Heart right ventricle (tissue), 16 donors: ENCODE measurements around the gene PRELP. TPM values are rescaled to one million over a fixed set of nuclear protein-coding genes. Genes with fewer than 3 reads are reported as not detected.

Source experiments
- ATAC-seq, 8 donors: fragments of 200-7000 bp; cut with Tn5 transposase; one replicate each; pipeline ENCODE4 v1.9.1; 2020; ENCODE audit warnings: mild to moderate bottlenecking in 8 of 8, moderate library complexity in 8 of 8, moderate number of reproducible peaks in 1 of 8
- DNase-seq, 2 donors: peaks; one replicate each; pipeline ENCODE4 v3.0.0-alpha.2; 2020
- H3K27ac ChIP-seq, 10 donors: fragments of 200-600 bp; sonication (generic) in 2 of 10; one replicate each; pipeline versions ENCODE4 v1.5.0 to v1.8.0; 2020 to 2022; ENCODE audit warnings: mild to moderate bottlenecking in 3 of 10
- H3K27me3 ChIP-seq, 7 donors: fragments of 200-600 bp; one replicate each; pipeline ENCODE4 v1.8.0; 2021 to 2022; ENCODE audit warnings: mild to moderate bottlenecking in 2 of 7
- H3K36me3 ChIP-seq, 9 donors: fragments of 200-600 bp; sonication (generic) in 1 of 9; one replicate each; pipeline versions ENCODE4 v1.5.0 to v1.8.0; 2020 to 2022; ENCODE audit warnings: mild to moderate bottlenecking in 2 of 9
- H3K4me1 ChIP-seq, 9 donors: fragments of 200-600 bp; sonication (generic) in 1 of 9; one replicate each; pipeline versions ENCODE4 v1.5.0 to v1.8.0; 2020 to 2022; ENCODE audit warnings: mild to moderate bottlenecking in 4 of 9
- H3K4me3 ChIP-seq, 10 donors: fragments of 200-600 bp; sonication (generic) in 2 of 10; one replicate each; pipeline versions ENCODE4 v1.5.0 to v1.8.0; 2020 to 2022; ENCODE audit warnings: mild to moderate bottlenecking in 7 of 10, moderate library complexity in 2 of 10
- H3K9me3 ChIP-seq, 11 donors: fragments of 200-600 bp in 10 of 11; sonication (generic) in 2 of 11; one replicate each; pipeline versions ENCODE4 v1.5.0 to v1.8.0; 2013 to 2022; ENCODE audit warnings: mild to moderate bottlenecking in 2 of 11, control low read depth in 1 of 11, moderate library complexity in 1 of 11
- CTCF ChIP-seq, 9 donors: fragments of 200-600 bp; sonication (generic) in 2 of 9; IDR thresholded peaks; one replicate each; pipeline versions ENCODE4 v1.5.0 to v1.8.0; 2021 to 2022; ENCODE audit warnings: antibody characterized with exemption in 9 of 9, mild to moderate bottlenecking in 5 of 9, moderate library complexity in 1 of 9
- WGBS, 2 donors: extraction: QIAGEN DNeasy Blood & Tissue Kit; methylation state at CpG; one replicate each; pipeline ENCODE4 v1.1.7; 2013; ENCODE audit warnings: inconsistent platforms in 1 of 2; 5-methylcytosine and 5-hydroxymethylcytosine counted together
- intact Hi-C, 10 donors: fragments of 100-400 bp; cut with DNase I; formaldehyde crosslinking; loops; one replicate each; pipeline versions ENCODE4 v1.11.1 to v1.14.2; 2022
- polyA plus RNA-seq, 2 donors: library from polyadenylated mRNA; stranded (reverse); fragments of 200-250 nt; gene quantifications; one replicate each; pipeline ENCODE4 v1.2.3, GENCODE V29; 2013
- total RNA-seq, 10 donors: library from RNA; stranded (reverse); fragmentation: NEBNext Ultra II Directional in 3 of 10; extraction: Animal tissue kit (Norgen Biotek cat#: 25700) in 3 of 10; gene quantifications; one replicate each; pipeline versions ENCODE4 v1.2.1 to v1.2.4, GENCODE V29; 2021 to 2023
- donor health status: Arrhythmogenic right ventricular cardiomyopathy.
- donor health status: ischemic (EF 13 %, LVEDD 7.1; RV severe dilation, severe dysfunction).
- donor health status: healthy with polysubstance abuse.
- donor health status: DM: no; HTN: yes; CAD: no.
- donor health status: DM: no; HTN: no; CAD: no.
- donor health status: ischemic (EF 25% LVEDD 6.9; RV normal size, moderate dysfunction).
- donor health status: ischemic (EF 25% LVEDD 5.7; RV mildly dilated, moderate dysfunction).
- donor health status: healthy.
- donor health status: DM: yes; HTN: yes; CAD: no.
- donor health status: Ischemic cardiomyopathy.
- donor health status: ischemic (EF 35%, LVEDD 5.7; RV mildly dilated, moderate dysfunction).
- donor health status: nonischemic (EF 11% LVEDD 7.7; RV severe dilation, severe dysfunction).
- donor health status: DM: yes; HTN: yes; CAD: no.
- donor health status: PGD.
- donor health status: ischemic (EF 29% LVEDD 5.4; RV normal size, mild dysfunction).
- donor health status: nonischemic (EF 23%, LVEDD 6.1; RV moderate dilation, normal function).

PRELP gene
- total and polyA plus RNA-seq, 12 donors: 3.3 to 37.1 (median 14.9) TPM

GRCh38 chr1:203490607-203491006 lies 15.0 kb downstream of the PRELP start:
- Histone ChIP-seq H3K27me3 (no peaks in the 10 kb centered on the region), H3K36me3 (peaks cover 0 to 2% (median 0%) of the 10 kb centered on the region in 9 donors), H3K4me1 (peaks cover 0 to 21% (median 11%) of the 10 kb centered on the region in 9 donors), H3K4me3 (no peak overlapping the region), H3K27ac (no peak overlapping the region), H3K9me3 (no peaks in the 10 kb centered on the region)
- intact Hi-C loops: no loop called here
- ATAC-seq (no peak), DNase-seq (no peak)
- 96 to 97% methylated on average over 9 of the region's 9 CpGs for WGBS, 2 donors
- no peak for TF ChIP-seq CTCF (IDR thresholded peaks at IDR 0.05)

- intact Hi-C loops: loop anchor here in 1 of 10 donors (1.0 kb wide), 1 partner anchor 29 kb away; no protein-coding TSS in a partner anchor
- DNase-seq: no peak
- Histone ChIP-seq H3K36me3 (no peaks in the 10 kb centered on the region), H3K9me3 (no peaks in the 10 kb centered on the region), H3K27me3 (no peaks in the 10 kb centered on the region), H3K4me3 (no peak overlapping the region), H3K4me1 (peaks cover 0 to 18% (median 10%) of the 10 kb centered on the region in 9 donors), H3K27ac (no peak overlapping the region)
- TF ChIP-seq CTCF (IDR thresholded peaks at IDR 0.05): no peak
- 57 to 60% methylated on average over 9 of the region's 9 CpGs for WGBS, 2 donors
- ATAC-seq: no peak
Observed at GRCh38 chr1:203491664-203492063, 16.1 kb downstream of the PRELP start.

- 44 to 48% methylated on average over 8 of the region's 8 CpGs for WGBS, 2 donors
- H3K36me3 ChIP-seq: no peaks in the 10 kb centered on the region
- H3K4me1 ChIP-seq: peaks cover 0 to 12% (median 4%) of the 10 kb centered on the region in 9 donors
- H3K4me3 ChIP-seq: no peak overlapping the region
- H3K9me3 ChIP-seq: no peaks in the 10 kb centered on the region
- no peaks in the 10 kb centered on the region for H3K27me3 ChIP-seq
- DNase-seq (no peak), ATAC-seq (no peak)
- no peak overlapping the region for H3K27ac ChIP-seq
- intact Hi-C loops: loop anchor here in 1 of 10 donors (1.0 kb wide), 1 partner anchor 30 kb away; no protein-coding TSS in a partner anchor
- TF ChIP-seq CTCF (IDR thresholded peaks at IDR 0.05): no peak
Observed at GRCh38 chr1:203492082-203492747, 16.6 kb downstream of the PRELP start.

GRCh38 chr1:203492748-203493130 lies 17.1 kb downstream of the PRELP start:
- H3K9me3 ChIP-seq: no peaks in the 10 kb centered on the region
- DNase-seq: no peak
- intact Hi-C loops: loop anchor here in 1 of 10 donors (1.0 kb wide), 1 partner anchor 30 kb away; no protein-coding TSS in a partner anchor

More at GRCh38 chr1:203492748-203493130, 17.1 kb downstream of the PRELP start:
- 88 to 93% methylated on average over 6 of the region's 6 CpGs for WGBS, 2 donors
- Histone ChIP-seq H3K27ac (no peak overlapping the region), H3K4me3 (no peak overlapping the region), H3K4me1 (peaks cover 0 to 8% (median 2%) of the 10 kb centered on the region in 9 donors), H3K27me3 (no peaks in the 10 kb centered on the region), H3K36me3 (no peaks in the 10 kb centered on the region)
- TF ChIP-seq CTCF (IDR thresholded peaks at IDR 0.05): no peak
- no peak for ATAC-seq
